OCI-LY1 (cell line): ENCODE data around the gene CDIPT.

Experiments used
- EZH2 ChIP-seq: fragments of 200-600 bp; sonication (generic), shearing (Covaris generic); IDR thresholded peaks from 2 replicates; pipeline ENCODE4 v1.8.0; 2017; ENCODE audit warnings: borderline replicate concordance, mixed run types, mild to moderate bottlenecking, antibody characterized with exemption, low read length, moderate library complexity, mixed read lengths
- TF ChIP-seq, protein P1 (sequence below): fragments of 200-600 bp; sonication (generic), shearing (Covaris generic); IDR thresholded peaks from 2 replicates; pipeline ENCODE4 v1.5.1; 2017; ENCODE audit warnings: mild to moderate bottlenecking, antibody characterized with exemption, low read length, moderate library complexity, mixed read lengths

DNA sequence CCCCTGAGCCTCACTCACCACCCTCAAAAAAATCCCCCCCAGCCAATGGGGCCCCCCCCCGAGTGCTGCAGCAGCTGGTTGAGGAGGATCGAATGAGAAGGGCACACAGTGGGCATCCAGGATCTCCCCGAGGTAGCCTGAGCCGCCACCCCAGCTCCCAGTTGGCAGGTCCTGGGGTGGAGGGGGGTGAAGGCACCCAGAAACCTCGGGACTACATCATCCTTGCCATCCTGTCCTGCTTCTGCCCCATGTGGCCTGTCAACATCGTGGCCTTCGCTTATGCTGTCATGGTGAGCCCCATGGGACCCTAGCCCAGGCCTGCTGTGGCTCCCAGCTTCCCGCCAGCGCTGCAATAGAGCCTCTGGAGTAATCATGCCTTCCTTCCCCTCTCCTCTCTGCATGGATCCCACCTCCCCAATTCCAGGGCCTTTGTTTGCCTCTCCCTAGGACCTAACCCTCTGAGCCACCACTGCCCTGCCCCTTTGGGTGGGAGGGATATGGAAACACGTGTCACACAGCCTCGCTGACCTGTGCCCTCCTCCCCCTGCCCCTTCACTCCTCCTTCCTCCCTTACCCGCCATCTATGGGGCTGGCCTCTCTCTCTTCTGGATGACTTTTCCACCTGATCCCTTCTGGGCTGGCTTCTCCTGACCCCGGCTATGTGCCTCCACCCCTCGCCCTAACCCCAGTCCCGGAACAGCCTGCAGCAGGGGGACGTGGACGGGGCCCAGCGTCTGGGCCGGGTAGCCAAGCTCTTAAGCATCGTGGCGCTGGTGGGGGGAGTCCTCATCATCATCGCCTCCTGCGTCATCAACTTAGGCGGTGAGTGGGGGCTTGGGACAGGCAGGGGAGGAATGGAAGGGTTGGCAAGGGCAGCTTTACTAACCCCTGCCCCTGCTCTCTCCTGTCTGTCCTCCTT, 49.1 kb downstream of the CDIPT start:
- TF ChIP-seq, protein P1, sequence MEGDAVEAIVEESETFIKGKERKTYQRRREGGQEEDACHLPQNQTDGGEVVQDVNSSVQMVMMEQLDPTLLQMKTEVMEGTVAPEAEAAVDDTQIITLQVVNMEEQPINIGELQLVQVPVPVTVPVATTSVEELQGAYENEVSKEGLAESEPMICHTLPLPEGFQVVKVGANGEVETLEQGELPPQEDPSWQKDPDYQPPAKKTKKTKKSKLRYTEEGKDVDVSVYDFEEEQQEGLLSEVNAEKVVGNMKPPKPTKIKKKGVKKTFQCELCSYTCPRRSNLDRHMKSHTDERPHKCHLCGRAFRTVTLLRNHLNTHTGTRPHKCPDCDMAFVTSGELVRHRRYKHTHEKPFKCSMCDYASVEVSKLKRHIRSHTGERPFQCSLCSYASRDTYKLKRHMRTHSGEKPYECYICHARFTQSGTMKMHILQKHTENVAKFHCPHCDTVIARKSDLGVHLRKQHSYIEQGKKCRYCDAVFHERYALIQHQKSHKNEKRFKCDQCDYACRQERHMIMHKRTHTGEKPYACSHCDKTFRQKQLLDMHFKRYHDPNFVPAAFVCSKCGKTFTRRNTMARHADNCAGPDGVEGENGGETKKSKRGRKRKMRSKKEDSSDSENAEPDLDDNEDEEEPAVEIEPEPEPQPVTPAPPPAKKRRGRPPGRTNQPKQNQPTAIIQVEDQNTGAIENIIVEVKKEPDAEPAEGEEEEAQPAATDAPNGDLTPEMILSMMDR: no peak
- no peak for TF ChIP-seq EZH2
